NCI-H1092 (cell line): Measurements from ENCODE around the gene ULBP2.
"Not testable (repeated sequence)": the region's sequence is repeated elsewhere in the genome, so short reads cannot be mapped to it uniquely, and the experiment has no call there.

Experiments used
- DNase-seq: peaks from one replicate; lab custom pipeline; 2025; lab: John Stamatoyannopoulos, UW

Gene ULBP2

DNA sequence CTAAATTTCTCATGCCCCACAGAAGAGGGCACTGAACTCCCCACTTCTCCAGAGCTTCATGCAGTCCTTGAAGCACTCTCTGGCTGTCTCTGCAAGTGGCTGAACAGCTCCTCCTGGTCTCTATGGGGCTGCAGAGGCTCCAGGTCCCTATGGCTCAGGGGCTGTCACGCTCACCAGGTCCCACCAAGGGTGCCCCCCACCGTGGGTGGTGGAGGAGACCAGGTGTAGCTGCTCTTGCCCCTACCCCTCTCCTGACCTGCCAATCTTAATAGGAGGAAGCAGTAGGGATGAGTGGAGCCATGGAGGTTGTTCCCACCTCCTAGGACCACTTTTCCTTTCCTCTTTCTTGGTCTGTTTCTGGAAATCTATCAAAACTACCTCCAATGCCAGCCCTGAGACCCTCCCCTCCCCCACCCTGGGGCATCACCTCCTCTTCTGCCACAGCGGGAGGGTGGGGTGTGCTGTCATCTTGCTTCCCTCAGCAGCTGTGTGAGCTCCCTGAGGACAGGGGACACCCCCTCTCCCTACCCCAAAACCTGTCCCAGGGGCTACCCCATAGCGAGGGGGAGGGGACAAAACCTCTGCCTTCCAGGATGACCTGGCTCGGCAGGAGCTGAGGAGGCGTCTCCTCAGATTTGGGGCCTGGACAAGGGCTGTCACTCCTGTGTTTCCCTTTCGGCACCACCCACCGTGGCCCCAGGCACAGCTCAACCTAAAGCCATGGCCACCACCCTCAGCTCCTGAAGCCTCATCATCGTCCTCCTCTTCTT lies 31.9 kb upstream of the ULBP2 start:
- DNase-seq = no peak

- DNase-seq = no peak
These were observed 31.1 kb upstream of the ULBP2 start for GRCh38 chr6:149910721-149911151.

GRCh38 chr6:149912680-149913079 lies 29.1 kb upstream of the ULBP2 start:
- DNase-seq = not testable (repeated sequence)

- DNase-seq = no peak
These were observed 28.7 kb upstream of the ULBP2 start for GRCh38 chr6:149913085-149913484.

DNA sequence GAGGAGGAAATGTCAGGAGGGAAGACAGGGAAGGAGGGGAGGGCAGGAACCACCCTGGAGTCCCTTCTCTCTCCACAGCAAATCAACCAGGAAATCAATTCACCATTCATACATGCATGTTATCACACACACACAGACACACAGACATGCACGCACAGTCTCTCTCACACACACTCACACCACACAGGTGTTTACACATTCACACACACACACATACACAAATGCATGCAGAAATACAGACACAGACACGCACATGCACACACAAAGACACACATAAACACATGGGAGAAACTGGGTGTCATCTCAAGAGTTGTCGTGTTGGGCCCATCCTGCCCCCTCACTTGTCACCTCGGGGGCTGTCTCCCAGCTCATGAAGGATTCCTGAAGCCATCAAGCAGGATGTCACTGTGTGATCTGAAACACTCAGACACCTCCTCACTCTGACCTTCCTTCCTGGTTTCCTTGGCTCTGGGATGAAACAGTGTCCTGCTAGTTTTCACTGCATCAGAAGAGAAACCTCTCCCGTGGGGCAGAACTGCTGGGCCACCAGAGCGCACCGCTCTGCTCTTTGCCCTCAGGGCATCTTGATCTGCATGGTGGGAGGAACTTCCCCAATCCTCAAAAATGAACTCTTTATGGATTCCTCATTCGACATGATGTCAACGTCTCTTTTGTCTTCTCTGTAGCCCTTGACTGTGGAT lies 28.1 kb upstream of the ULBP2 start:
- DNase-seq = no peak

DNA sequence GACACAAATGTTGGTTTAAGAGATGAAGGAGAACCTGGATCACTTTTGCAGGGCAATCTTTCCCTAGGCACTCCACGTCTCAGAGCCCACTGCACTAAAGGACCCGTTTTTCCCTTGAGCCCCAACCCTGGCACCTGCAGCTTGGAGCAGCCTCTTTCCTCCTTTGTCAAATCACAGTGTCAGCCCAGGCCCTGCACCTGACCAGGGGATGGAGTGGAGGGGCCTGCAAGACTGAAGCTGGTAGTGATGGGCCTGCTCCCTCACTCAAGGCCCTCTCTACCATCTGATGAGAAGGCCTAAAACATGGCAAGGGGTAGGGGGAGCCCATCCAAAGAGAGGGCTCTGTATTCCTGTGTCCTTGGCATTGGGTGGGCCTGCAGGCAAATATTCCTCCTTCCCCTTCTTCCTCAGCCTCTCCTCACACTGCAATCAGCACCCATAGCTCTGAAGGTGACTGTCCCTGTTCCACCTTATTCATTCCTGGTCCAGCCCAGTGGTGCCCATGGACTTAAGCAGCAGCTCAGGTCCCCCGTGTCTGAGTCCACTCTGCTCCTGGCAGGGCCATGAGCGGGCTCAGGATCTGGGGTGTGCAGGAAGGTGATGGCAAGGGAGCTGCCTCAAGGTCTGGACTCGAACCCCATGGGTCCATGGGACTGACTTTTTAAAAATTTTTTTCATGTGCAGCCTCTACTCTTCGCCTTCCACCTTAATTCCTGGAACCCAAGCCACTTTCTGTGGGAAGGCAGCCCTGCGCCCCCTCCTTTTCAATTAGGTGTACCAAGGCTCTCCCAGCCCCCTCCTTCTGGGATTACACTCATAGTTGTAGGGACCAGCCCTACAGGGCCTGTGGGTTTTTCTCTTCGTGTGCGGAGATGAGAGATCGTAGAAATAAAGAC lies 25.6 kb upstream of the ULBP2 start:
- DNase-seq = no peak

GRCh38 chr6:149917679-149918078 lies 24.1 kb upstream of the ULBP2 start:
- no peak for DNase-seq

DNA sequence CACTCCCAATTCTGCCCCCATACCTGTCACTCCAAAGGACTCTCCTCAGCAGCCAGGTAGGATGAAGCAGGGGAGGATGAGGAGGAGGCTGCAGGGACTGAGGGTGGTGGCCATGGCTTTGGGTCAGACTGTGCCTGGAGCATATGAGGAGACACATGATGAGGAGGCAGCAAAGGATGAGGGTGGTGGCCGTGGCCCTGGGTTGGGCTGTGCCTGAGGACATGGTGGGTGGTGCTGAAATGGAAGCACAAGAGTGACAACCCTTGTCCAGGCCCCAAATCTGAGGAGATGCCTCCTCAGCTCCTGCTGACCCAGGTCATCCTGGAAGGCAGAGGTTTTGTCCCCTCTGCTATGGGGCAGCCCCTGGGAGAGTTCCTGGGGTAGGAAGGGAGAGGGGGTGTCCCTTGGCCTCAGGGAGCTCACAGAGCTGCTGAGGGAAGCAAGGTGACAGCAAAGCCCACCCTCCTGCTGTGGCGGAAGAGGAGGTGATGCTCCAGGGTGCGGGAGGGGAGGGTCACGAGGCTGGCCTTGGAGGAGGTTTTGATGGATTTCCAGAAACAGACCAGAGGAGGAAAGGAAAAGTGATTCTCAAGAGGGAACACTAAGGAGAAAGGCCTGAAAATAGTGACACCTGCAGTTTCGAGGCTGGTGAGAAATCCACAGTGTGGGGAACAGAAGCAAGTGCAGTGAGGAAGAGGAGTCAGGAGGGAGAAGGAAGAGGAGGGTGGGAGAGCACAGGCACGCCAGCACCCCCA lies 23.5 kb upstream of the ULBP2 start:
- no peak for DNase-seq

GRCh38 chr6:149919126-149919833 lies 22.5 kb upstream of the ULBP2 start:
- DNase-seq = not testable (repeated sequence)

GRCh38 chr6:149919834-149920225 lies 22.0 kb upstream of the ULBP2 start:
- no peak for DNase-seq

DNA sequence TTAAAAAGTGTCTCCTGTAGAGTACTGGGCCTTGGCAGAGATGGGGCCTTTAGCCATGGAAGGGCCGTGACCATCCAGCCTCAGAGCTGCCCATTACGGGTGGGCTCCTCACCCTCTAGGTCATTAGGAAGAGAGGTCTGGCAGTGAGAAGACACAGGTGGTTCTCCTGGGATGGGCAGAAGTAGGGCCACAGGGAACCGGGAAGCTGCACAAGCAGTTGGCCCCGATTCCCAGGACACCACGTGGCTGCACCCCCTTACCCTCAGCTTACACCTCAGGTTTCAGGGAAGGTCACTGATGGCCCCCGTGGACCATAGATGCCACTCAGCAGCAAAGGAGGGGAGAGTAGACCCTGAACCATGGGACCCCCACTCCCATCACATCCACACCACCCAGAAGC lies 20.5 kb upstream of the ULBP2 start:
- no peak for DNase-seq

GRCh38 chr6:149922091-149922490 lies 19.7 kb upstream of the ULBP2 start:
- DNase-seq = not testable (repeated sequence)

DNA sequence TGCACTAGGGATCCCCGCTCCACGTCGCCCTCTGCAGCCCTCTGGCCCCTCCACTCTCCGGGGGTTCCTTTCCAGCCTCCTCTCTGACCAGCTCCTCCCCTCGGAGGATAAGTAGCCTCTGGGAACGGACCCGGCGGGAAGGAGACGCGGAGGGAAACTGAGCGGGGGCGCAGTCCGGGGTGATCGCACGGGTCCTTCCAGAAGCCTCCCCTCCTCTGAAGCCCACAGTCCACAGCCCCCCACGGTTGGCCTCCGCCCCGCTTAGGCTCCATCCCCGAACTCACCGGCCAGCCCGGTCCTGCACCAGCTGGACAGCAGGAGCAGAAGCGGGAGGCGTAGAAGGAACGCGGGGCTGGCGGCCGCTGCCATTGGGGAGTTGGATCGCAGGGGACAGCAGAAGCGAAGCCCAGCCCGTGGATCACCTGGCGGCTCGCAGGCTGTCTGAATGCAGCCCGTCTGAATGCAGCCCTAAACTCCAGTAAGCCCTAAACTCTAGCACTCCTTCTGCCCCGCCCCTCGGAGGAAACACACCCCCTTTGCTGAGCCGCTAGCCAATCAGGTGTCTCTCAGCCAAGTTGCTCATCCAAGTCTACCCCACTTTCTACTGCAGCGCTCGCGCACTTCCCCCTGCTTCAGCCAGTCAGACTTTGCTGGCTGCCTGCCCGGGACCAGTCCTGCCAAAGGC lies 19.0 kb upstream of the ULBP2 start, which contains the start of gene RAET1G:
RAET1G (minus strand) TSS at position 480 of the 685 bp plus-strand sequence; CDS start at position 369, 111 bp downstream.
- DNase-seq = no peak

DNA sequence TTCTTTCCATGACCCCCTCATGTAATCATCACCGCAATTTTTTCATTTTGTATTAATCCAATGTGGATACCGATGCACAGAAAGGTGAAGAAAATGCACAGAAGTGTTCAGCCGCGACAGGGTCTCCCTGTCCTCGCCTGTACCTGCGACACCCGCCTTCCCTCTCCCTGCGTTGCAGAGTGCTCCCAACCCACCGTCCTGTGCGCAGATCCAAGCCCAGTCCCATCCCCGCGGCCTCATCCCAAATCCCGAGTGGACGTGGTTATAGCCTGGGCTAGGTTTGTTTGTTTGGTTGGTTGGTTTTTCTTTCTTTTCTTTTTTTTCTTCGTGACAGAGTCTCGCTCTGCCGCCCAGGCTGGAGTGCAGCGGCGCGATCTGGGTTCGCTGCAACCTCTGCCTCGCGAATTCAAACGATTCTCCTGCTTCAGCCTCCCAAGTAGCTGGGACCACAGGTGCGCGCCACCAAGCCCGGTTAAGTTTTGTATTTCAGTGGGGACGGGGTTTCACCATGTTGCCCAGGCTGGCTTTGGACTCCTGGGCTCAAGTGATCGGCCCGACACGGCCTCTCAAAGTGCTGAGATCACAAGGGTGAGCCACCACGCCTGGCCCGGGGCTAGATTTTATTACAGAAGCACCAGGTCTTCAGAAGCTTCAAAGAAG lies 18.4 kb upstream of the ULBP2 start:
- no peak for DNase-seq

DNA sequence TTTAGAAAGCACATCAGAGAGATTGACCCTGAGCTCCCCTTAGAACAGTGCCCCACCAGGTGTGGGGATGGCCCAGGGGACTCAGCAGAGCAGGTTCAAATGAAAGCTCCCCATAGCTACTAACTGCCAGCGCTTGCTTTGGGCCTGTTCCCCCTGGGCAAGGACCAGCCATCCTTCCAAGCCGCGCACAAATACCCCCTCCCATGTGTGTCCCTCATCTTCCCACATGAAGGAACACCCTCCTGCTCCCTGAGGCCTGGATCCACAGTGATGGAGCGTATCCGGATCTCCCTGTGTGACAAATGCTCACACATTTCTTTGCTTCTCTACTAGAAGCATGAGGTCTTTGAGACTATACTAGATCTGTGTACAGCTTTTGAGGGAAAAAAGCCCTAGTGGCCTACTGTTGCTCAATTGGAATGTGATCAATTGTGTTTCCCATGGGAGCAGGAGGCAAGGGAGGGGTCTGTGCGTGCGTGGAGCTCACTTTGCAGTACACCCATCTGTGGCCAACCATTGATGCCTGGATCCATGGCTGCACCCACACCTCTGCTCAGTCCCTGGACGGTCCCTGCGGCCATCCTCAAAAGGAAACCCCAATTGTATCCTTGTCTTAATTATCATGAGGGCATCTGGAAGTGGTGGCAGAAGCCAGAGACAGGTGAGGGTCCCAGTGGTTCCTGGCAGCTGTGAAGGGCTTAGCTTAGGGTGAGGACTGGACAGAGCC lies 17.4 kb upstream of the ULBP2 start:
- no peak for DNase-seq

- no peak for DNase-seq
These were observed 16.9 kb upstream of the ULBP2 start for GRCh38 chr6:149924933-149925252.

GRCh38 chr6:149925253-149925973 lies 16.4 kb upstream of the ULBP2 start:
- no peak for DNase-seq

DNA sequence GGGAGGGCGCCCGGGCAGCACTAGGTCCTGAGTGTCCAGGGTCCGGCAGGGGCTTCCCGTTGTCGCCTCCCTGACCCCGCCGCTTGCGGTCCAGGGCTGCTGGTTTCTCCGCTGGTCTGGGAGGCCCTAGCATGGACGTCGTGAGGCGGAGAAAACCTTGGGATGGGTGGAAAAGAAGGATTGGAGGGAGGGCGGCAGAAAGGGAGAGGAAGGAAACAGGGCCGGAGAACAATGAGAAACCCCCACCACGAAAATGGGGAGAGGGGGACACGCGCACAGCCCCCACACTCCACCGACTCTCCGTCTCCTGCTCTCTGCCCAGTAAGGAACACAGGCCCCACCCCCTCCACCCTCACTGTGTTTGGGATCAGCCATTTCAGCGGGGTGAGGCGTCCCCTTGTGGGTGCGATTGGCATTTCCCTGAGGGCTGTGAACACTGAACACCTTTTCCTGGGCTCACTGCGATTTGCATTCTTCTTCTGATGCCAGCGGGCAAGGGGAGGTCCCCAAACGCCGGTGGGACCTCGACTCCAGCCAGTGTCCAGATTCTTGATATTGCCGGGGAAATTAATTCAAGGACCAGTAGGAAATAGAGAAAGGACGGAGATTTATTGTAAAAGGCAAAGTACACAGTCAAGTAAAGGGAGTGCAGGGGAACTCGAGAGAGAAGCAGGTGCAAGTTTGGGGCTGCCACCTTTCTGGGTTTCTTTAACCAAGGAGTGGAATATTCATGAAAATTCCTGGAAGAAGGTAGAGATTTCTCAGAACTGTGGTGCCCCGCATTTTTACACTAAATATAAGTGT lies 15.6 kb upstream of the ULBP2 start:
- DNase-seq = peak; percentile 76
